Neural cell (in vitro differentiated cells): ENCODE measurements around the gene SYF2. TPM values are rescaled to one million over a fixed set of nuclear protein-coding genes. Genes with fewer than 3 reads are reported as not detected.
"Not testable (repeated sequence)": the region's sequence is repeated elsewhere in the genome, so short reads cannot be mapped to it uniquely, and the experiment has no call there.

Experiments used
- H2AFZ ChIP-seq: fragments of 200-600, 300-800 bp; sonication (generic), shearing (Covaris generic); 2 replicates; pipeline ENCODE4 v1.6.0; 2014; ENCODE audit warnings: low read depth, mild to moderate bottlenecking, antibody characterized with exemption, low read length, moderate library complexity
- H3F3A ChIP-seq: fragments of 200-600 bp; shearing (Covaris generic); 2 replicates; pipeline ENCODE4 v1.6.1; 2016; ENCODE audit warnings: mild to moderate bottlenecking, moderate library complexity, mixed read lengths, antibody characterized with exemption, low read length; ENCODE audit not compliant: insufficient read depth, poor library complexity, severe bottlenecking
- H3K27ac ChIP-seq: fragments of 200-600, 300-800 bp; sonication (generic), shearing (Covaris generic); 2 replicates; pipeline ENCODE4 v1.5.1; 2014; ENCODE audit warnings: mild to moderate bottlenecking, low read length, moderate library complexity
- H3K27me3 ChIP-seq: fragments of 300-800, 200-600 bp; sonication (generic), shearing (Covaris generic); 2 replicates; pipeline ENCODE4 v1.6.0; 2014; ENCODE audit warnings: mild to moderate bottlenecking, low read depth, low read length, moderate library complexity; ENCODE audit not compliant: insufficient read depth
- H3K36me3 ChIP-seq: fragments of 300-800, 200-600 bp; sonication (generic), shearing (Covaris generic); 2 replicates; pipeline ENCODE4 v1.5.1; 2014; ENCODE audit warnings: mild to moderate bottlenecking, antibody characterized with exemption, low read length, moderate library complexity; ENCODE audit not compliant: insufficient read depth
- H3K4me2 ChIP-seq: fragments of 300-800, 200-600 bp; sonication (generic), shearing (Covaris generic); 2 replicates; pipeline ENCODE4 v1.6.0; 2014; ENCODE audit warnings: mild to moderate bottlenecking, low read length
- H3K4me3 ChIP-seq: fragments of 300-800, 200-600 bp; sonication (generic), shearing (Covaris generic); 2 replicates; pipeline ENCODE4 v1.5.1; 2014; ENCODE audit warnings: mild to moderate bottlenecking, low read length, moderate library complexity
- H3K79me2 ChIP-seq: fragments of 200-600 bp; shearing (Covaris generic); replicated peaks from 2 replicates; pipeline ENCODE4 v1.6.0; 2014; ENCODE audit warnings: mild to moderate bottlenecking, low read length, moderate library complexity; ENCODE audit not compliant: insufficient read depth
- H3K9ac ChIP-seq: fragments of 300-800, 200-600 bp; sonication (generic), shearing (Covaris generic); 2 replicates; pipeline ENCODE4 v1.6.1; 2016; ENCODE audit warnings: mild to moderate bottlenecking, low read length, mixed read lengths
- H3K9me2 ChIP-seq: fragments of 200-600 bp; shearing (Covaris generic); 2 replicates; pipeline ENCODE4 v1.6.1; 2016; ENCODE audit warnings: mild to moderate bottlenecking, low read length, mixed read lengths; ENCODE audit not compliant: insufficient read depth
- H3K9me3 ChIP-seq: fragments of 200-600, 300-800 bp; sonication (generic), shearing (Covaris generic); 2 replicates; pipeline ENCODE4 v1.6.1; 2016; ENCODE audit warnings: mild to moderate bottlenecking, mixed run types, low read length, moderate library complexity, mixed read lengths
- H4K20me1 ChIP-seq: fragments of 200-600 bp; shearing (Covaris generic); 2 replicates; pipeline ENCODE4 v1.6.1; 2016; ENCODE audit warnings: mild to moderate bottlenecking, mixed run types; ENCODE audit not compliant: insufficient read depth
- EP300 ChIP-seq: fragments of 450-650 bp; conservative IDR thresholded peaks from 2 replicates; pipeline ENCODE4 v1.6.1; 2014; ENCODE audit warnings: antibody characterized with exemption, mild to moderate bottlenecking, moderate library complexity; ENCODE audit not compliant: poor library complexity, severe bottlenecking
- EZH2 ChIP-seq: fragments of 200-600, 300-800 bp; shearing (Covaris generic), sonication (generic); IDR thresholded peaks from 2 replicates; pipeline ENCODE4 v1.6.1; 2014; ENCODE audit warnings: antibody characterized with exemption, low read length, borderline replicate concordance, mild to moderate bottlenecking; ENCODE audit not compliant: insufficient read depth, poor library complexity, severe bottlenecking
- MXI1 ChIP-seq: fragments of 450-650 bp; conservative IDR thresholded peaks from 2 replicates; pipeline ENCODE4 v1.6.1; 2014; ENCODE audit warnings: antibody characterized with exemption, mild to moderate bottlenecking; ENCODE audit not compliant: poor library complexity, severe bottlenecking
- POLR2AphosphoS5 ChIP-seq: IDR thresholded peaks from 2 replicates; pipeline ENCODE4 v1.6.1; 2012
- RAD21 ChIP-seq: fragments of 450-650 bp; conservative IDR thresholded peaks from 2 replicates; pipeline ENCODE4 v1.6.1; 2014; ENCODE audit warnings: antibody characterized with exemption, mild to moderate bottlenecking, moderate library complexity
- REST ChIP-seq: IDR thresholded peaks from 2 replicates; pipeline ENCODE4 v1.6.1; 2012; ENCODE audit warnings: borderline replicate concordance
- SMC3 ChIP-seq: fragments of 450-650 bp; conservative IDR thresholded peaks from 2 replicates; pipeline ENCODE4 v1.6.1; 2014; ENCODE audit warnings: antibody characterized with exemption, mild to moderate bottlenecking, moderate library complexity; ENCODE audit not compliant: poor library complexity
- TAF1 ChIP-seq: IDR thresholded peaks from 2 replicates; pipeline ENCODE4 v1.6.1; 2012; ENCODE audit warnings: low read depth
- polyA plus RNA-seq: library from polyadenylated mRNA; depleted of rRNA; stranded (reverse); fragments of >200 nt; gene quantifications from 2 replicates; pipeline ENCODE4 v1.2.3, GENCODE V29; 2014
- TF ChIP-seq, protein P1 (sequence below): fragments of 450-650 bp; IDR thresholded peaks from 2 replicates; pipeline ENCODE4 v1.5.1; 2014; ENCODE audit warnings: antibody characterized with exemption, mild to moderate bottlenecking, moderate library complexity; ENCODE audit not compliant: poor library complexity, severe bottlenecking

SYF2 gene
- polyA plus RNA-seq, 1 donor from 2014 or later, result 94.1 TPM

GRCh38 chr1:25190260-25190659 is 42.0 kb downstream of the SYF2 start:
- H3K27me3 ChIP-seq, result no peaks in the 10 kb centered on the region
- no peak overlapping the region for H3K4me2 ChIP-seq
- H3K9me2 ChIP-seq, result no peaks in the 10 kb centered on the region
- no peaks in the 10 kb centered on the region for H3K9me3 ChIP-seq
- H3F3A ChIP-seq, result no peaks in the 10 kb centered on the region
- no peaks in the 10 kb centered on the region for H3K36me3 ChIP-seq
- H3K4me3 ChIP-seq, result no peak overlapping the region
- H2AFZ ChIP-seq, result no peak overlapping the region
- no peaks in the 10 kb centered on the region for H3K79me2 ChIP-seq
- H3K27ac ChIP-seq, result no peak overlapping the region
- H4K20me1 ChIP-seq, result no peaks in the 10 kb centered on the region
- H3K9ac ChIP-seq, result no peak overlapping the region
- TF ChIP-seq REST (no peak), MXI1 (no peak), POLR2AphosphoS5 (no peak), TAF1 (no peak), SMC3 (no peak), RAD21 (no peak), EP300 (no peak), EZH2 (no peak)
- TF ChIP-seq, protein P1, sequence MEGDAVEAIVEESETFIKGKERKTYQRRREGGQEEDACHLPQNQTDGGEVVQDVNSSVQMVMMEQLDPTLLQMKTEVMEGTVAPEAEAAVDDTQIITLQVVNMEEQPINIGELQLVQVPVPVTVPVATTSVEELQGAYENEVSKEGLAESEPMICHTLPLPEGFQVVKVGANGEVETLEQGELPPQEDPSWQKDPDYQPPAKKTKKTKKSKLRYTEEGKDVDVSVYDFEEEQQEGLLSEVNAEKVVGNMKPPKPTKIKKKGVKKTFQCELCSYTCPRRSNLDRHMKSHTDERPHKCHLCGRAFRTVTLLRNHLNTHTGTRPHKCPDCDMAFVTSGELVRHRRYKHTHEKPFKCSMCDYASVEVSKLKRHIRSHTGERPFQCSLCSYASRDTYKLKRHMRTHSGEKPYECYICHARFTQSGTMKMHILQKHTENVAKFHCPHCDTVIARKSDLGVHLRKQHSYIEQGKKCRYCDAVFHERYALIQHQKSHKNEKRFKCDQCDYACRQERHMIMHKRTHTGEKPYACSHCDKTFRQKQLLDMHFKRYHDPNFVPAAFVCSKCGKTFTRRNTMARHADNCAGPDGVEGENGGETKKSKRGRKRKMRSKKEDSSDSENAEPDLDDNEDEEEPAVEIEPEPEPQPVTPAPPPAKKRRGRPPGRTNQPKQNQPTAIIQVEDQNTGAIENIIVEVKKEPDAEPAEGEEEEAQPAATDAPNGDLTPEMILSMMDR, result no peak

DNA sequence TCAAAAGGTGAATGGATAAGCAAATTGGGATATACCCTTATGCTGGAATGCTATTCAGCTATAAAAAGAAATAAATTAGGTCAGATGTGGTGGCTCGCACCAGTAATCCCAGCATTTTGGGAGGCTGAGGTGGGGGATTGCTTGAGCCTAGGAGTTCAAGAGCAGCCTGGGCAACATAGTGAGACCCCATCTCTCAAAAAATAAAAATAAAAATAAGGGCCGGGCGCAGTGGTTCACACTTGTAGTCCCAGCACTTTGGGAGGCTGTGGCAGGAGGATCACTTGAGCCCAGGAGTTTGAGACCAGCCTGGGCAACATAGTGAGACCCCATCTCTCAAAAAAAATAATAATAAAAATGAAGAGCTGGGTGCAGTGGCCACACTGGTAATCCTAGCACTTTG is 44.4 kb downstream of the SYF2 start:
- H3K4me3 ChIP-seq, result not testable (repeated sequence)

DNA sequence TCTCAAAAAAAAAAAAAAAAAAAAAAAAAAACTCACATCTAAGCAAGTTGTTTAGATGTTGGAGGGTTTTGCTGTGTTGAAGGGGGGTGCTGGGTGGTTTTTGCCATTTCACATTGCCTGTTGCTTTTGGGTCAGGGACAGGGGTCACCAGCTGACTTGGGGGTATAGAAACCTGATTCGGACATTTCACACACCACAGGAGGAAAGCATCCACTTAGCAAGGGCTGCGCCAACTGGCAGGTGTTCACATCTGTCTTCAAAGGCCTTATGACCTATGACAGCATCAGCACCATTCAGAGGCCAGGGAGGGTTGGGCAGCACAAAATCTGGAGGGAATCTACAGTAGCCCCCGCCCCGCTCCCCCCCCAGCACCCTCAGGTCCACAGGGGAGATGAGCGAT is 45.2 kb downstream of the SYF2 start:
- TF ChIP-seq RAD21, result no peak
- TF ChIP-seq EZH2, result no peak
- TF ChIP-seq TAF1, result no peak
- TF ChIP-seq POLR2AphosphoS5, result no peak
- no peak for TF ChIP-seq SMC3
- no peak for TF ChIP-seq MXI1
- no peak for TF ChIP-seq EP300

More for the DNA sequence above, 44.4 kb downstream of the SYF2 start:
- H4K20me1 ChIP-seq, H2AFZ ChIP-seq, H3K27ac ChIP-seq, H3K9me2 ChIP-seq, H3K9me3 ChIP-seq, H3K79me2 ChIP-seq, H3F3A ChIP-seq, H3K4me2 ChIP-seq, H3K9ac ChIP-seq, H3K27me3 ChIP-seq, H3K36me3 ChIP-seq: not testable (repeated sequence)

More for the DNA sequence above, 45.2 kb downstream of the SYF2 start:
- Histone ChIP-seq H3K9ac (no peak overlapping the region), H3K4me2 (no peak overlapping the region), H4K20me1 (no peaks in the 10 kb centered on the region), H3K79me2 (no peaks in the 10 kb centered on the region), H3F3A (no peaks in the 10 kb centered on the region), H3K27me3 (no peaks in the 10 kb centered on the region), H3K9me3 (no peaks in the 10 kb centered on the region), H3K27ac (no peak overlapping the region), H3K9me2 (no peaks in the 10 kb centered on the region), H2AFZ (no peak overlapping the region), H3K4me3 (no peak overlapping the region), H3K36me3 (no peaks in the 10 kb centered on the region)
